ENCODE measurements around the gene NOL4L. TPM values are rescaled to one million over a fixed set of nuclear protein-coding genes. Genes with fewer than 3 reads are reported as not detected.

The NOL4L gene
- total and polyA plus RNA-seq, 8 donors = 3.8 to 54.0 (median 15.0) TPM

GRCh38 chr20:32484225-32484957, 100.7 kb downstream of the NOL4L start:
- intact Hi-C loops (cut with DNase I; ENCODE audit: low total_unique reads) = loop anchor here (10.0 kb wide), 1 partner anchor 150 kb away; no protein-coding TSS in a partner anchor
- TF ChIP-seq, protein P1, sequence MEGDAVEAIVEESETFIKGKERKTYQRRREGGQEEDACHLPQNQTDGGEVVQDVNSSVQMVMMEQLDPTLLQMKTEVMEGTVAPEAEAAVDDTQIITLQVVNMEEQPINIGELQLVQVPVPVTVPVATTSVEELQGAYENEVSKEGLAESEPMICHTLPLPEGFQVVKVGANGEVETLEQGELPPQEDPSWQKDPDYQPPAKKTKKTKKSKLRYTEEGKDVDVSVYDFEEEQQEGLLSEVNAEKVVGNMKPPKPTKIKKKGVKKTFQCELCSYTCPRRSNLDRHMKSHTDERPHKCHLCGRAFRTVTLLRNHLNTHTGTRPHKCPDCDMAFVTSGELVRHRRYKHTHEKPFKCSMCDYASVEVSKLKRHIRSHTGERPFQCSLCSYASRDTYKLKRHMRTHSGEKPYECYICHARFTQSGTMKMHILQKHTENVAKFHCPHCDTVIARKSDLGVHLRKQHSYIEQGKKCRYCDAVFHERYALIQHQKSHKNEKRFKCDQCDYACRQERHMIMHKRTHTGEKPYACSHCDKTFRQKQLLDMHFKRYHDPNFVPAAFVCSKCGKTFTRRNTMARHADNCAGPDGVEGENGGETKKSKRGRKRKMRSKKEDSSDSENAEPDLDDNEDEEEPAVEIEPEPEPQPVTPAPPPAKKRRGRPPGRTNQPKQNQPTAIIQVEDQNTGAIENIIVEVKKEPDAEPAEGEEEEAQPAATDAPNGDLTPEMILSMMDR (IDR thresholded peaks at IDR 0.05) = no peak
- TF ChIP-seq EP300 (IDR thresholded peaks at IDR 0.05) = no peak
- no peak for TF ChIP-seq POLR2AphosphoS5 (IDR thresholded peaks at IDR 0.05)
- no peak for TF ChIP-seq POLR2A (IDR thresholded peaks at IDR 0.05)
- H3K9me3 ChIP-seq = no peaks in the 10 kb centered on the region
- 0 to 1% (median 1%) methylated on average over 16 to 74 of the region's 74 CpGs for WGBS, 5 donors
- no peaks in the 10 kb centered on the region for H3K27me3 ChIP-seq
- DNase-seq = peak; percentile 50 to 76
- H3K36me3 ChIP-seq = no peaks in the 10 kb centered on the region
- H3K27ac ChIP-seq = peak overlapping the region; percentile 77 to 93 (median 88)
- peak overlapping the region; percentile 70 to 92 (median 89) for H3K4me3 ChIP-seq
- H3K4me1 ChIP-seq = peaks cover 31 to 58% (median 55%) of the 10 kb centered on the region in 4 donors

DNA sequence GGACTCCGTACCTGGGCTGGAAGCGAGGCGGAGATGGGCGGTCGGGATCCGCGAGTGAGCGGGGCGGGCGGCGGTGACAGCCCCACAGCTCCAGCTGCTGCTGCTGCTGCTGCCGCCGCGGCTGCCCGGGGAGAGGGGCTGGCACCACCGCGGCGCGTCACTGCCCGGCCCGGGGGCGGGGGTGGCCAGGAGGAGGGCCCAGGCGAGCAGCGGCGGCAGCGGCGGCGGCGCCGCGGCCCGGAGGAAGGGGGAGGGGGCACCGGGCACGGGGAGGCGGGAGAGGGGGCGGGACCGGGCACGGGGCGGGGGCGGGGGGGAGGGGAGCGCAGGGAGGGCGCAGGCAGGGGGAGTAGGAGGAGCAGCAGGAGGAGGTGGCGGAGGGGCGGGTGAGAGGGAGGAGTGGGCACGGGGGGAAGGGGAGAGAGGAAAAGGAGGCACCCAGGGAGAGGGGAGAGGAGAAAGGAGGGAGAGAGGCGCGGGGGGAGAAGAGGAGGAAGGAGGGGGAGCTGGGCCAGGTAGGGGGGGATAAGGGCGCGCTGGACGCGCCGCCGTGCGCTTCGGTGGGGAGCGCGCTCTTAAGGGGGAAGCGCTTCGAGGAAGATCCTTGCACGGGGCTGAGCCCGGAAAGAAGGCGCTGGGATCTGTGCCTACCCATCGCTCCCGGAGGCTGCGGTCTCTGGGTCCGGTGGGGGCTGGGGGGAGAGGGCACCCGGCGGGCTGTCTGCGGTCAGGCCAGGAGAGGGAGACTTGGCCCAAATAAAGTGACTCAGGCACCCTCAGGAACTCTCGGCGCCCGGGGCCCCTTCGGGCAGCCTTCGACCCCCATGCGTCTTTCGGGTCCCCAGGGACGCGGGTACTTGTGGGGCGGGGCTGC, 101.5 kb downstream of the NOL4L start:
- H3K4me3 ChIP-seq = peak overlapping the region; percentile 70 to 92 (median 89)
- no peaks in the 10 kb centered on the region for H3K36me3 ChIP-seq
- TF ChIP-seq EP300 (IDR thresholded peaks at IDR 0.05) (no peak), POLR2AphosphoS5 (IDR thresholded peaks at IDR 0.05) (peak in 2 of 3 donors; percentile 54 to 62)
- H3K27me3 ChIP-seq = no peaks in the 10 kb centered on the region
- intact Hi-C loops (cut with DNase I; ENCODE audit: low total_unique reads) = loop anchor here (10.0 kb wide), 1 partner anchor 149 kb away; no protein-coding TSS in a partner anchor
- peaks cover 35 to 66% (median 62%) of the 10 kb centered on the region in 4 donors for H3K4me1 ChIP-seq
- no peaks in the 10 kb centered on the region for H3K9me3 ChIP-seq
- peak; percentile 84 to 95 for DNase-seq
- H3K27ac ChIP-seq = peak overlapping the region; percentile 88 to 95 (median 90)
- 0 to 3% (median 1%) methylated on average over 25 to 72 of the region's 79 CpGs for WGBS, 5 donors

DNA sequence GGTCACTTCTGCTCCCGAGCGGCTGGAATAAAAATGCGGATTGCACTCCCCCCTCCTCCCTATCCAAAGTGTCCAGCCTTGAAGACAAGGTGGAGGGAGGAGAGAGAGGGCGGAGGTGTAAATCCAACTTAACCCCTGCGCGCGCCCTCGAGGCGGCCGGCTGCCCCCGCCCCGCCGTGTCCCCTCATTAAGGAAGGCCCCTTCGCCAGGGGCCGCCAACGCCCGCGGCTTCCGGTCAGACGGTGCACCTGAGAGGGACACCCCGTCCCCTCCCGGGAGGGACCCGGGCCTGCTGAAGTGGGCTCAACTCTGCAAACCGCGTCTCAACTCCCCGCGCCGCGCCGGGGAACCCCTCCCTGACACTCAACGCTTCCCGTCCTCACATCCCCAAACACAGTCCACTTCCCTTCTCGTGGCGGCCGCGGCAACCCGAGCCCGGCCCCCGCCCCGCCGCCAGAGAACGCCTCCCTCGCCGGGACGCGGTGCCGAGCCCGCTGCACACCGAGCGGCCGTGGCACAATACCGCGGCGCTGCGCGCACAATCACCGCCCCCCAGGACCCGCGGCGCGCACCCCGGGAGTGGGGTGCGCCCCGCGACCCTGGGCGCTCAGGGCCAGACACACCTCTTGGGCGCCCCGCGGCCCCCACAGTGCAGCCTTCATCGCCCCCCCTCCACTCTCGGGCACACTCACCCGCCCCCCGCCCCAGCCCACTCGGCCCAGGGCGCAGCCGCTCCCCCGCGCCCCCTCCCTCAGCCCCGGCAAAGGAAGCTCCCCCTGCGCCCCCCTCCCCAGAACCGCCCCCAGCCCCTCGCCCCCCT, 102.5 kb downstream of the NOL4L start:
- WGBS, 5 donors = 1 to 3% (median 2%) methylated on average over 17 to 81 of the region's 82 CpGs
- peak overlapping the region; percentile 70 to 92 (median 89) for H3K4me3 ChIP-seq
- H3K36me3 ChIP-seq = no peaks in the 10 kb centered on the region
- intact Hi-C loops (cut with DNase I; ENCODE audit: low total_unique reads) = loop anchor here (10.0 kb wide), 1 partner anchor 148 kb away; no protein-coding TSS in a partner anchor
- peak overlapping the region; percentile 88 to 95 (median 90) for H3K27ac ChIP-seq
- TF ChIP-seq POLR2AphosphoS5 (IDR thresholded peaks at IDR 0.05) (no peak), POLR2A (IDR thresholded peaks at IDR 0.05) (no peak), EP300 (IDR thresholded peaks at IDR 0.05) (no peak)
- TF ChIP-seq, protein P1 (IDR thresholded peaks at IDR 0.05) = no peak
- peaks cover 38 to 75% (median 69%) of the 10 kb centered on the region in 4 donors for H3K4me1 ChIP-seq
- no peaks in the 10 kb centered on the region for H3K27me3 ChIP-seq
- no peaks in the 10 kb centered on the region for H3K9me3 ChIP-seq
- peak; percentile 55 to 78 for DNase-seq

DNA sequence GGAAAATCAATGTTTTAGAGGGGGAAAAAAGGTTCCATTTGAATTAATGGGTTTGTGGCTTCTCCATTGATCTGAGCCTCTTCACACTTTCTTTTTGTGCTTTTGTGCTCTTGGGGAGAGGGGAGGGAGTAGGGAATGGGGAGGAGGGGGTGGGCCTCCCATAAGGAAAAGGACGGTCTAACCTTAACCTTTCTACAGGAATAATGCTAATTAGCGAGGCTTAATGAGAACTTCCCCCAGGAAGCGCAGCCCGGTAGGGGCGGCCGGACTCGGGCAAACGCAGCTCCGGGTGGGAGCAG, 103.0 kb downstream of the NOL4L start:
- no peaks in the 10 kb centered on the region for H3K9me3 ChIP-seq
- peaks cover 44 to 81% (median 75%) of the 10 kb centered on the region in 4 donors for H3K4me1 ChIP-seq
- intact Hi-C loops (cut with DNase I; ENCODE audit: low total_unique reads) = loop anchor here (10.0 kb wide), 1 partner anchor 147 kb away; no protein-coding TSS in a partner anchor
- peak overlapping the region; percentile 70 to 92 (median 89) for H3K4me3 ChIP-seq
- 4 to 15% (median 6%) methylated on average over 9 of the region's 9 CpGs for WGBS, 5 donors
- H3K36me3 ChIP-seq = no peaks in the 10 kb centered on the region
- TF ChIP-seq, protein P1 (IDR thresholded peaks at IDR 0.05) = no peak
- TF ChIP-seq EP300 (IDR thresholded peaks at IDR 0.05) (no peak), POLR2A (IDR thresholded peaks at IDR 0.05) (no peak), POLR2AphosphoS5 (IDR thresholded peaks at IDR 0.05) (no peak)
- no peak for DNase-seq
- H3K27ac ChIP-seq = peak overlapping the region; percentile 88 to 95 (median 90)
- no peaks in the 10 kb centered on the region for H3K27me3 ChIP-seq
